Activated CD8-positive, alpha-beta T cell treated with anti-CD3 and anti-CD28 coated beads for 36 hours (primary cell): ENCODE results near the gene MUC3A. TPM values are rescaled to one million over a fixed set of nuclear protein-coding genes. Genes with fewer than 3 reads are reported as not detected.
"Not testable (repeated sequence)": the region's sequence is repeated elsewhere in the genome, so short reads cannot be mapped to it uniquely, and the experiment has no call there.

Source experiments
- ATAC-seq: fragments of 200-7000 bp; cut with Tn5 transposase; one replicate; pipeline ENCODE4 v1.10.0; 2021; ENCODE audit warnings: mild to moderate bottlenecking, moderate library complexity
- CTCF ChIA-PET: fragments of 350-600 bp; sonication (Branson Sonifier 250); formaldehyde crosslinking; loops from one replicate; lab custom pipeline; 2021; ENCODE audit warnings: antibody characterized with exemption; lab: Charles Lee
- POLR2A ChIA-PET: fragments of 350-600 bp; sonication (Branson Sonifier 250); formaldehyde crosslinking; loops from one replicate; lab custom pipeline; 2021; ENCODE audit warnings: antibody characterized with exemption; lab: Charles Lee
- DNase-seq: peaks from one replicate; pipeline ENCODE4 v3.0.0-alpha.2; 2020
- H3K27ac Mint-ChIP-seq: one replicate; pipeline ENCODE4 v1.8.0; 2021; ENCODE audit warnings: mild to moderate bottlenecking, mixed read lengths
- H3K27me3 Mint-ChIP-seq: one replicate; pipeline ENCODE4 v1.8.0; 2021; ENCODE audit warnings: mixed read lengths
- H3K36me3 Mint-ChIP-seq: one replicate; pipeline ENCODE4 v1.8.0; 2021; ENCODE audit warnings: low read depth, mixed read lengths
- H3K4me1 Mint-ChIP-seq: one replicate; pipeline ENCODE4 v1.8.0; 2021; ENCODE audit warnings: low read depth, mixed read lengths
- H3K4me3 Mint-ChIP-seq: one replicate; pipeline ENCODE4 v1.8.0; 2021; ENCODE audit warnings: mild to moderate bottlenecking, moderate library complexity, mixed read lengths
- H3K9me3 Mint-ChIP-seq: one replicate; pipeline ENCODE4 v1.8.0; 2021; ENCODE audit warnings: mixed read lengths
- intact Hi-C: fragments of 100-400 bp; cut with micrococcal nuclease; formaldehyde crosslinking; loops from one replicate; pipeline ENCODE4 v1.10.0; 2022
- total RNA-seq, 2 experiments: library from RNA; stranded (reverse); gene quantifications; one replicate each; pipeline ENCODE4 v1.2.3, GENCODE V29; 2021
- TF ChIP-seq, protein P1 (sequence below): fragments of 200-600 bp; IDR thresholded peaks from one replicate; pipeline ENCODE4 v1.8.0; 2022; ENCODE audit warnings: antibody characterized with exemption, mild to moderate bottlenecking

Gene MUC3A
- total RNA-seq, 2 experiments from 2014 or later: not detected

DNA sequence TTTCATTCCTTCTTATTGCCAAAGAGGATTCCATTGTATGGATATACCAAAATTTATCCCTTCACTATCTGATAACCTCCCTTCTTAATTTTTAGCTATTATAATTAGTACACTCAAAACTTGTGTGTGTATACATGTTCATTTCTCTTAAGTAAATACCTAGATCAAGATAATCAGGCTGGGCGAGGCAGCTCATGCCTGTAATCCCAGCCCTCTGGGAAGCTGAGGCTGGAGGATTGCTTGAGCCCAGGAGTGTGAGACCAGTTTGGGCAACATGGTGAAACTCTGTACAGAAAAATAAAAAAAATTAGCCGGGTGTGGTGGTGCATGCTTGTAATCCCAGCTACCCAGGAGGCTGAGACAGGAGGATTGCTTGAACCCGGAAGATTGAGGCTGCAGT is 37.9 kb upstream of the MUC3A start:
- TF ChIP-seq, protein P1, sequence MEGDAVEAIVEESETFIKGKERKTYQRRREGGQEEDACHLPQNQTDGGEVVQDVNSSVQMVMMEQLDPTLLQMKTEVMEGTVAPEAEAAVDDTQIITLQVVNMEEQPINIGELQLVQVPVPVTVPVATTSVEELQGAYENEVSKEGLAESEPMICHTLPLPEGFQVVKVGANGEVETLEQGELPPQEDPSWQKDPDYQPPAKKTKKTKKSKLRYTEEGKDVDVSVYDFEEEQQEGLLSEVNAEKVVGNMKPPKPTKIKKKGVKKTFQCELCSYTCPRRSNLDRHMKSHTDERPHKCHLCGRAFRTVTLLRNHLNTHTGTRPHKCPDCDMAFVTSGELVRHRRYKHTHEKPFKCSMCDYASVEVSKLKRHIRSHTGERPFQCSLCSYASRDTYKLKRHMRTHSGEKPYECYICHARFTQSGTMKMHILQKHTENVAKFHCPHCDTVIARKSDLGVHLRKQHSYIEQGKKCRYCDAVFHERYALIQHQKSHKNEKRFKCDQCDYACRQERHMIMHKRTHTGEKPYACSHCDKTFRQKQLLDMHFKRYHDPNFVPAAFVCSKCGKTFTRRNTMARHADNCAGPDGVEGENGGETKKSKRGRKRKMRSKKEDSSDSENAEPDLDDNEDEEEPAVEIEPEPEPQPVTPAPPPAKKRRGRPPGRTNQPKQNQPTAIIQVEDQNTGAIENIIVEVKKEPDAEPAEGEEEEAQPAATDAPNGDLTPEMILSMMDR: no peak
- Mint-ChIP-seq H3K4me3 (no peak overlapping the region), H3K9me3 (no peaks in the 10 kb centered on the region), H3K27me3 (peaks cover 5% of the 10 kb centered on the region), H3K36me3 (no peaks in the 10 kb centered on the region), H3K4me1 (no peaks in the 10 kb centered on the region), H3K27ac (no peak overlapping the region)
- intact Hi-C loops: no loop called here
- CTCF ChIA-PET: interaction anchor here (0.6 to 0.9 kb wide), 2 partner anchors 190 to 206 kb away, joined by 3 read pairs; no protein-coding TSS in a partner anchor
- ATAC-seq (no peak), DNase-seq (no peak)
- POLR2A ChIA-PET: no interaction called here

DNA sequence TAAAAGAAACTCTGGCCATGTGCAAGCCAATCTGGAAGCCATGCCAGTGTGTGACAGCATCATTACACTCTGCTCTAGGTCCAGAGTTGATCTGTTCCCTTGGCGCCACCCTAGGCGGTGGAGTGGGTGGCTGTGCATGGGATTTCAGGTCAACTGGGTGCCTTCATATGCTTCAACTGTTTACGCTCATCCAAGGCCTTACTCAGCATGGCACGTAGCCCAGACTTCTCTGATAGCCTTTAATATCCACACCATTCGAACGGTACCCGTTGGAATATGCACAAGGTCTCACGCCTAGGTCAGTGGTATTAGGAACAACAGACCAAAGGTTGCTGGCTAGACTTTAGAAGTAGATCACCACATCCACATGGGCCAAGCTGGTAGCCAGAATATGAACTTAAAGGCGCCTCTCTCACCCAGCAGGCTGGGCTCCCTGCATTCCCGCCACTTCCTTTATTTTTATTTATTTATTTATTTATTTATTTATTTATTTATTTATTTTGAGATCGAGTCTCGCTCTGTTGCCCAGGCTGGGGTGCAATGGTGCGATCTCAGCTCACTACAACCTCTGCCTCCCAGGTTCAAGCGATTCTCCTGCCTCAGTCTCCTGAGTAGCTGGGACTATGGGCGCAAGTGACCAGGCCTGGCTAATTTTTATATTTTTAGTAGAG is 35.0 kb upstream of the MUC3A start:
- H3K27me3 Mint-ChIP-seq: peaks cover 1% of the 10 kb centered on the region
- POLR2A ChIA-PET: no interaction called here
- no peak overlapping the region for H3K4me3 Mint-ChIP-seq
- CTCF ChIA-PET: no interaction called here
- no peaks in the 10 kb centered on the region for H3K36me3 Mint-ChIP-seq
- H3K27ac Mint-ChIP-seq: no peak overlapping the region
- H3K9me3 Mint-ChIP-seq: no peaks in the 10 kb centered on the region
- no peak for ATAC-seq
- intact Hi-C loops: no loop called here
- TF ChIP-seq, protein P1: no peak
- no peak for DNase-seq
- H3K4me1 Mint-ChIP-seq: no peaks in the 10 kb centered on the region

DNA sequence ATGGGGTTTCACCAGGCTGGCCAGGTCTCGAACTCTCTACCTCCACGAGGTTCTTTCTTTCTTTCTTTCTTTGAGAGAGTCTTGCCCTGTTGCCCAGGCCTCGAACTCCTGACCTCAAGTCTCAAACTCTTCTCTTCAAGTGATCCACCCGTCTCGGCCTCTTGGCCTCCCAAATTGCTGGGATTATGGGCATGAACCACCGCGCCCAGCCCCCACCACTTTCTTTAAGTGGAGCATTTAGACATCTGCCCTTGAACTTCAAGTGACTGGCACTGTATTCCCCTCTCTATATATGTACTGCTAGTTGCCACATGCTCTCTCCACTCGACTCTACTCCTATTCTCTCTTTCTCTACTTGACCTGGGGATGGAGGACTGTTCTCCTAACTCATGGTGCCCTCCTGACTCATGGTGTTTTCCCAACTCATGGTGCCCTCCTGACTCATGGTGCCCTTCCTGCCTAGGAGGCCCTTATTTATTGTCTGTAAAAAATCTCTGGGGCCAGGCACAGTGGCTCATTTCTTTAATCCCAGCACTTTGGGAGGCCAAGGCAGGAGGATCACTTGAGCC is 34.4 kb upstream of the MUC3A start:
- POLR2A ChIA-PET: no interaction called here
- CTCF ChIA-PET: no interaction called here
- Mint-ChIP-seq H3K4me3 (no peak overlapping the region), H3K27ac (no peak overlapping the region), H3K27me3 (peaks cover 1% of the 10 kb centered on the region), H3K9me3 (no peaks in the 10 kb centered on the region), H3K36me3 (no peaks in the 10 kb centered on the region), H3K4me1 (no peaks in the 10 kb centered on the region)
- DNase-seq (peak; percentile 26), ATAC-seq (peak; percentile 72)
- TF ChIP-seq, protein P1: no peak
- intact Hi-C loops: no loop called here

DNA sequence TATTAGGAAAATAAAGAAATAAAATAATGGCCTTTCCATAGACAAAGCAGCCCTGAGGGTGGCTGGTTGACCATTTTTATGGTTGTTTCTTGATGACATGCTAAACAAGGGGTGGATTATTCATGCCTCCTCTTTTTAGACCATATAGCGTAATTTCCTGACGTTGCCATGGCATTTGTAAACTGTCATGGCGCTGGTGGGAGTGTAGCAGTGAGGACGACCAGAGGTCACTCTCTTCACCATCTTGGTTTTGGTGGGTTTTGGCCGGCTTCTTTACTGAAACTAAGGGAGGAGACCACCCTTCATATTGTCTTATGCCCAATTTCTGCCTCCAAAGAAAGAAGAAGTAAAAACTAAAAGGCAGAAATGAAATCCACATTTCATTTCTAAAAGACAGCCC is 30.0 kb upstream of the MUC3A start:
- H3K36me3 Mint-ChIP-seq, H3K4me3 Mint-ChIP-seq, intact Hi-C loops, H3K9me3 Mint-ChIP-seq, POLR2A ChIA-PET, CTCF ChIA-PET, H3K27ac Mint-ChIP-seq, ATAC-seq, H3K27me3 Mint-ChIP-seq, DNase-seq, H3K4me1 Mint-ChIP-seq: not testable (repeated sequence)

DNA sequence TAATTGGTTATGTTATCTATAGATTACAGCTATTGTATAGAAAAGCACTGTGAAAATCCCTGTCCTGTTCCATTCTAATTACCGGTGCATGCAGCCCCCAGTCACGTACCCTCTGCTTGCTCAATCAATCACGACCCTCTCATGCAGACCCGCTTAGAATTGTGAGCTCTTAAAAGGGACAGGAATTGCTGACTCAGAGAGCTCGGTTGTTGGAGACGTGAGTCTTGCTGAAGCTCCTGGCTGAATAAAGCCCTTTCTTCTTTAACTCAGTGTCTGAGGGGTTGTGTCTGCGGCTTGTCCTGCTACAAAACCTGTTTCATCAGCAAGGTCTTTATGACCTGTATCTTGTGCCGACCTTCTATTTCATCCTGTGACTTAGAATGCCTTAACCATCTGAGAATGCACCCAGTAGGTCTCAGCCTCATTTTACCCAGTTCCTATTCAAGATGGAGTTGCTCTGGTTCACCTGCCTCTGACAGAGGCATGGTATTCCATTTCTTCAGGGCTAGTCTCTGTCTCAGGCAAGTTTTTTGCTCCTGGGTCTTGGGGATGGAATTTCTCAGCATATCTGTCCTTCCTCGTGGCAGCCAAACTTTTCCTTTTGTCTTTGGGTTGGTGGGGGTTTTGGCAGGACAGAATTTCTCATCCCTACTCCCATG is 29.4 kb upstream of the MUC3A start:
- ATAC-seq, CTCF ChIA-PET, intact Hi-C loops, DNase-seq, H3K4me3 Mint-ChIP-seq, H3K9me3 Mint-ChIP-seq, H3K4me1 Mint-ChIP-seq, POLR2A ChIA-PET, H3K27ac Mint-ChIP-seq, H3K36me3 Mint-ChIP-seq, H3K27me3 Mint-ChIP-seq: not testable (repeated sequence)

DNA sequence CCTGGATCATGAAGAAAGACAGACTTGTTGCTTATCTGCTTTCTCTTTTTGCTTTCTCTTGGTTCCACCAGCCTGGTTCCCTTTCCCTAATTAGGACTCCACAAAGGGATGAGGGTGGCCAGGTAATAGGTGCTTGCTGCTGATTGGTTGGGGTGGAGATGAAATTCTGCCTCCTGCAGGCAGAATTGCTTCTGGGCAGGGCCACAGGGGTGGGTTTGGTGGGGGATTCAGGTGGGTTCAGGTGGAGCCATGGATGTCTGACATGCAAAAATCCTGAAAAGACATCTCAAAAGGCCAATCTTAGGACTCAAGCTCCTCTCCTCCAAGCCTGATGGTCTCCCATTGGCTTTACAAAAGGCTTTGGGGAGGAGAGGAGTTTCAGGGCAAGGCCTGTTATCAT is 28.3 kb upstream of the MUC3A start:
- Mint-ChIP-seq H3K36me3 (no peaks in the 10 kb centered on the region), H3K9me3 (no peaks in the 10 kb centered on the region), H3K4me3 (no peak overlapping the region), H3K27me3 (no peaks in the 10 kb centered on the region), H3K27ac (no peak overlapping the region), H3K4me1 (no peaks in the 10 kb centered on the region)
- POLR2A ChIA-PET: interaction anchor here (0.9 kb wide), 1 partner anchor 250 kb away, joined by 3 read pairs; no protein-coding TSS in a partner anchor
- ATAC-seq (no peak), DNase-seq (no peak)
- CTCF ChIA-PET: interaction anchor here (1.0 kb wide), 1 partner anchor 138 kb away, joined by 4 read pairs; no protein-coding TSS in a partner anchor
- TF ChIP-seq, protein P1: no peak
- intact Hi-C loops: no loop called here

DNA sequence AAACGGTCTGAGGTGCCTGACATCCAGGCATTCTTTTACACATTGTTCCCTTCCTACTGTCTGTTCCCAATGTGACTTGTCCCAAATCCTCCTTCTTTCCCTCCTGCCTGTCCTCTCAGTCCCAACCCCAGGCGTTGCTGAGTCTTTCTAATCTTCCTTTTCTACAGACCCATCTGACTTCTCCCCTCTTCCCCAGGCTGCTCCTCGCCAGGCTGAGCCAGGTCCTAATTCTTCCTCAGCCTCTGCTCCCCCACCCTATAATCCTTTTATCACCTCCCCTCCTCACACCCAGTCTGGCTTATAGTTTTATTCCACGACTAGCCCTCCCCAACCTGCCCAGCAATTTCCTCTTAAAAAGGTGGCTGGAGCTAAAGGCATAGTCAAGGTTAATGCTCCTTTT is 25.7 kb upstream of the MUC3A start:
- ATAC-seq, H3K27me3 Mint-ChIP-seq, DNase-seq, POLR2A ChIA-PET, H3K4me1 Mint-ChIP-seq, H3K9me3 Mint-ChIP-seq, H3K4me3 Mint-ChIP-seq, H3K27ac Mint-ChIP-seq, intact Hi-C loops, H3K36me3 Mint-ChIP-seq, CTCF ChIA-PET: not testable (repeated sequence)
